ENCODE measurements around the gene GPN3.
"Not testable (repeated sequence)": the region's sequence is repeated elsewhere in the genome, so short reads cannot be mapped to it uniquely, and the experiment has no call there.

GPN3 gene

DNA sequence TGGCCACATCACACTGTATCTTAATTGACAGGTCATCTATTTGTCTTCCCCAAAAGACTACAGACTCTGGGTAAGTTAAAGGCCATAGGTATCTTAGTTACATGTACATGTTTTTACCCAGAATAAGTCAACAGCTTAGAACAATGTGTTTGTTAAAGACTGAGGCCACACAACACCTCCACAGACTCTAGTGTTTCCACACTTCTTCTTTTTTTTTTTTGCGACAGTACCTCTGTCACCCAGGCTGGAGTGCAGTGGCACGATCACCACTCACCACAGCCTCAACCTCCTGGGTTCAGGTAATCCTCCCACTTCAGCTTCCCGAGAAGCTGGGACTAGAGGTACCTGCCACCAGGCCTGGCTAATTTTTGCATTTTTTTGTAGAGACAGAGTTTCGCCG is 1.3 kb downstream of the GPN3 start:
- TF ChIP-seq, protein P1, sequence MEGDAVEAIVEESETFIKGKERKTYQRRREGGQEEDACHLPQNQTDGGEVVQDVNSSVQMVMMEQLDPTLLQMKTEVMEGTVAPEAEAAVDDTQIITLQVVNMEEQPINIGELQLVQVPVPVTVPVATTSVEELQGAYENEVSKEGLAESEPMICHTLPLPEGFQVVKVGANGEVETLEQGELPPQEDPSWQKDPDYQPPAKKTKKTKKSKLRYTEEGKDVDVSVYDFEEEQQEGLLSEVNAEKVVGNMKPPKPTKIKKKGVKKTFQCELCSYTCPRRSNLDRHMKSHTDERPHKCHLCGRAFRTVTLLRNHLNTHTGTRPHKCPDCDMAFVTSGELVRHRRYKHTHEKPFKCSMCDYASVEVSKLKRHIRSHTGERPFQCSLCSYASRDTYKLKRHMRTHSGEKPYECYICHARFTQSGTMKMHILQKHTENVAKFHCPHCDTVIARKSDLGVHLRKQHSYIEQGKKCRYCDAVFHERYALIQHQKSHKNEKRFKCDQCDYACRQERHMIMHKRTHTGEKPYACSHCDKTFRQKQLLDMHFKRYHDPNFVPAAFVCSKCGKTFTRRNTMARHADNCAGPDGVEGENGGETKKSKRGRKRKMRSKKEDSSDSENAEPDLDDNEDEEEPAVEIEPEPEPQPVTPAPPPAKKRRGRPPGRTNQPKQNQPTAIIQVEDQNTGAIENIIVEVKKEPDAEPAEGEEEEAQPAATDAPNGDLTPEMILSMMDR (IDR thresholded peaks at IDR 0.05; ENCODE audit: control insufficient read depth, extremely low read depth, insufficient read depth), result no peak
- DNase-seq (ENCODE audit: low read depth), result no peak
- peak overlapping the region; percentile 65 for H3K4me3 ChIP-seq (ENCODE audit: low read depth, low read length)

DNA sequence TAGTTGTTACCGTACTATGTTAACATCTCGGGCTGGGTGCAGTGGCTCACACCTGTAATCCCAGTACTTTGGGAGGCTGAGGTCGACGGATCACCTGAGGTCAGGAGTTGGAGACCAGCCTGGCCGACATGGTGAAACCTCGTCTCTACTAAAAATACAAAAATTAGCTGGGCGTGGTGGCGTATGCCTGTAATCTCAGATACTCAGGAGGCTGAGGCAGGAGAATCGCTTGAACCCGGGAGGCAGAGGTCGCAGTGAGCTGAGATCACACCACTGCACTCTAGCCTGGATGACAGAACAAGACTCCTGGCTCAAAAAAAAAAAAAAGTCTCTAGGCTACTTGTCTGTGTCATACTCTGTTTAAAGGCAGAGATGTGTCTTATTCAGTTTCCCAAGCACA is 2.3 kb downstream of the GPN3 start:
- DNase-seq (ENCODE audit: low read depth), result not testable (repeated sequence)

DNA sequence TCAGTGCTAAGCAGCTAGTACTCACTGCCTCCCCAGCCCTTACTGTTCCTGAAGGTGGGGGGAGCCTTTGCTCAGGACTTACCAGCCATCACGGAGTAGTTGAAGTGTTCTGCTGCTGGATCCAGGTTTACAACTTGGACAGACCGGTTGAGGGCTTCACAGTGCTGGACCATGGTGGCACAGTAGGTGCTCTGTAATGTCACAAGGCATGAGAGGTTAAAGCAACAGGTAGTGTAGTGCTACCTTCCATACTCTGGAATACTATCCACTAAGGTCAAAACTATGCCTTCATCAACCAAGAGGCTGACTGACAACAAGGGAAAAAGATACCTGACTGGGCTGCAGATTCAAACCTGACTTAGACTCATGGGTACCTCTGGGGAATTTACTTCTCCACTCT is 3.0 kb downstream of the GPN3 start:
- TF ChIP-seq, protein P1 (IDR thresholded peaks at IDR 0.05; ENCODE audit: control insufficient read depth, extremely low read depth, insufficient read depth), result no peak
- H3K4me3 ChIP-seq (ENCODE audit: low read depth, low read length), result no peak overlapping the region
- DNase-seq (ENCODE audit: low read depth), result no peak

More for the DNA sequence above, 2.3 kb downstream of the GPN3 start:
- H3K4me3 ChIP-seq (ENCODE audit: low read depth, low read length), result not testable (repeated sequence)

DNA sequence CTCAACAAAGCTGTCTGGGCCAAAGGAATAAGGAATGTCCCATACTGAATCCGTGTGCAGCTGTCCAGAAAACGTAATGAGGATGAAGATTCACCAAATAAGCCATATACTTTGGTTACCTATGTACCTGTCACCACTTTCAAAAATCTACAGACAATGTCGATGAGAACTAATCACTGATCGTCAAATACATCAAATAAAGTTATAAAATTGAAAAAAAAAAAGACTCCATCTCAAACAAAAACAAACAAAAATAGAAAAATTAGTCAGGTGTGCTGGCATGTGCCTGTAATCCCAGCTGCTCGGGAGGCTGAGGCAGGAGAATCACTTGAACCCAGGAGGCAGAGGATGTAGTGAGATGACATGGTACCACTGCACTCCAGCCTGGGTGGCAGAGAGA is 6.9 kb downstream of the GPN3 start:
- H3K4me3 ChIP-seq (ENCODE audit: low read depth, low read length); DNase-seq (ENCODE audit: low read depth): not testable (repeated sequence)

DNA sequence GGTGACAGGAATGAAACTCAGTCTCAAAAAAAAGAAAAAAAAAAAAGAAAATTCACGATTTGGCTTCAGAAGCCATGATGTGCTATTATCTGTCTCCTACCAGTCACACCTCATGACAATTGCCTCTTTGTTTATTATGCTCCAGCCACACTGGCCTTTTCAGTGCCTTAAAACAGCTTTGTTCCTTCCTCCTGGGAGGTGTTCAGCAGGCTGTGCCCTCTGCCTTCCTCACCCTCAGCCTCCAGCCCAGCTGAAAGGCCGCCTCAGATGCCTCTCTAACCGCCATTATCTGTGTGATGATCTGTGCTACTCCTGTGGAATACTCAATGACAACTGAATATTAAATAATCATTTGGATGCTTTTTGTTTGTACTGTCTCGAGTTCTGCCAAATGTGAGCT is 9.3 kb downstream of the GPN3 start:
- no peak overlapping the region for H3K4me3 ChIP-seq (ENCODE audit: low read depth, low read length)
- DNase-seq (ENCODE audit: low read depth), result no peak
- TF ChIP-seq, protein P1 (IDR thresholded peaks at IDR 0.05; ENCODE audit: control insufficient read depth, extremely low read depth, insufficient read depth), result no peak

DNA sequence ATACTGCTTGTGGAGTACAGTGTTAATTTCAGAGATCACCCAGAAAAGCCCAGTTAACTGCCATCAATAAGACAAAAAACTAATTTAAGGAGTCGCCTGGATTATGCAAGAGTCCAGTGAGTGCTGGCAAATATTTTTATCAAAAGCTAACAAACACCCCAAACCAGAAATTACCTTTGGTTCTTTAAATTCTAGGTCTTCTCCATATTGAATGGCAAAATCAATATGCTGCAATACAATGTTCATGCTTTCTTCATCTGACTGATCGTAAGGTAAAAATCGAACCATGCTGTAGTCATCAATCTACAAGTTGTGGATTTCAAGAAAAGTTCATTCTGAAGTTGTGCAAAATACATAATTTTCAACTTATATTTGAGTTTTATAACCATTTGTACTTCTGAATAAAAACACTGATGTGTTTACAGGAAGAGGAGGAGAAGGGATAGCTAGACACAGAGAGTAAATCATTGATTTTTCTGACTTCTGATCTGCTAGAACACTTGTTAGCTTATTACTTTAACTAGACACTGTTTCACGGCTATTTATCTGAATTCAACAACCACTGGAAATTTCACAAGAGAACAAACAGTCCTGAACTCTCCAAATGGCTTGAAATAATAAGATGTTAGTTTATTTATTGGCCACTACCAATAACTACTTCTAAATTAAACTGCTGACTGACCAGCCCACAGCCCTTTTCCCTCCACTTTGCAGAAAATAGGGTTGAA is 14.3 kb downstream of the GPN3 start:
- no peak for DNase-seq (ENCODE audit: low read depth)
- TF ChIP-seq, protein P1 (IDR thresholded peaks at IDR 0.05; ENCODE audit: control insufficient read depth, extremely low read depth, insufficient read depth), result no peak

DNA sequence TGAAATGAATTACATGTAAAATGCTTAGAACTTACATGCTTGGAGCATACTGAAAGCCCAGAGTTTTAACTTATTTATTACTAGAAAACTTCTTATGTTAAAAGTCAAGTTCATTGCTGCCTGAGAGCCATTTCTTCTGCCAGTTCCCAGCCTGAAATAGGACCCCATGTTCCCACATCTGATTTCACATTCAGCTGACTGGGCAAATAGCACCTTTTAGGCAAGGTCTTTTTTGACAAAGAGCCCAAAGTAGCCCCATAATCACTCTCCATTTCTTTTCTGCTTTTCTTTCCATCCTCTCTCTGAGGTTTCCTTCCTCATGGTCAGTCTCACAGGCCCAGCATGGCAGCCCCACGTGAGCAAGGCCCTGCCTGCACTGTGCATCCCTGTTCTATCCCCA is 16.8 kb downstream of the GPN3 start:
- TF ChIP-seq, protein P1 (IDR thresholded peaks at IDR 0.05; ENCODE audit: control insufficient read depth, extremely low read depth, insufficient read depth), result no peak
- no peak for DNase-seq (ENCODE audit: low read depth)
- no peak overlapping the region for H3K4me3 ChIP-seq (ENCODE audit: low read depth, low read length)

More for the DNA sequence above, 14.3 kb downstream of the GPN3 start:
- H3K4me3 ChIP-seq (ENCODE audit: low read depth, low read length), result no peak overlapping the region

DNA sequence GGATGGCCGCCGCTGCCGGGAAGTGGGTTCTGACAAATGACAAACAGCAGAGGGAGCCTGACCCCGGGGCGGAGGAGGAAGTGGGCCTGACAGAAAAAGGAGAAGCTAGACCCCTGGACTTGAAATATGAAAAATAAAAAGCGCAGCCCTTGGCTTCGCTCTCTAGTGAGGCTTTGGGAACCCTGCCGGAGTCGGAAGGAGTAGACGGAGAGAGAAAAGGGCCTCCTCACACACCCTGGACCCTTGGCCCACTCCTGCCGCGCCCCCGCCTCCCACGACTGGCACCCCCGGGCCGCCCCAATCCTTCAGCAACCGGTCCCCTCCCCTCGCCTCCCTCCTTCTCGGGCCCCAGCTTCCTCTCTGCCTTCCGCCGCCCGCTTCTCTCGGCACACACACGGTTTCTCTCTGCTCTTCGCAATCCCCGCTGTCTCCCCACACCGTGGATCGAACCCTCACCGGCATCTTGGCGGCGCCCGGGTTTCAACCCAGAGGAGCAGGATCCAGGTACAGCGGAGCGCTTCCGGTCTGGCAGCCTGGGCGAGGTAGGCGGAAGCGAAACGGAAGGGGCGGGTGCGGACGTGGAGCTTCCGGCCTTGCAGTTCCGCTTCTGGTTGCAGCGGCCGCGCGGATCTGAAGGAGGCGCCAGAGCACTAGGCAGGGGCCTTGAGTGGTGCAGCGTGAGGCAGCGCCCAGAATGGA is 18.1 kb downstream of the GPN3 start, which contains the start of gene ARPC3:
TSS of gene ARPC3 (minus strand) at position 539 of the 699 bp plus-strand sequence. CDS start at position 462, 77 bp downstream.
- H3K4me3 ChIP-seq (ENCODE audit: low read depth, low read length), result peak within 1 kb of the TSS; percentile 86
- peak; percentile 83 for DNase-seq (ENCODE audit: low read depth)
- TF ChIP-seq, protein P1 (IDR thresholded peaks at IDR 0.05; ENCODE audit: control insufficient read depth, extremely low read depth, insufficient read depth), result peak; percentile 91

Data from LNCaP clone FGC (cell line).